Measurements from ENCODE around the gene GAA. TPM values are rescaled to one million over a fixed set of nuclear protein-coding genes. Genes with fewer than 3 reads are reported as not detected.

GAA gene
- total RNA-seq, 1 experiment from 2014 or later, result 68.4 TPM

GRCh38 chr17:80104956-80105375, 3.6 kb downstream of the GAA start:
- H3K4me3 ChIP-seq (ENCODE audit: insufficient read depth, low read depth, low read length), result no peak overlapping the region
- no peaks in the 10 kb centered on the region for H3K36me3 ChIP-seq (replicated peaks; ENCODE audit: control insufficient read depth, insufficient read depth, low read length)
- no peak for DNase-seq
- H3K27me3 ChIP-seq (ENCODE audit: control insufficient read depth, insufficient read depth, low read length), result peaks cover 2% of the 10 kb centered on the region; the same call in 1 of the 2 replicates

DNA sequence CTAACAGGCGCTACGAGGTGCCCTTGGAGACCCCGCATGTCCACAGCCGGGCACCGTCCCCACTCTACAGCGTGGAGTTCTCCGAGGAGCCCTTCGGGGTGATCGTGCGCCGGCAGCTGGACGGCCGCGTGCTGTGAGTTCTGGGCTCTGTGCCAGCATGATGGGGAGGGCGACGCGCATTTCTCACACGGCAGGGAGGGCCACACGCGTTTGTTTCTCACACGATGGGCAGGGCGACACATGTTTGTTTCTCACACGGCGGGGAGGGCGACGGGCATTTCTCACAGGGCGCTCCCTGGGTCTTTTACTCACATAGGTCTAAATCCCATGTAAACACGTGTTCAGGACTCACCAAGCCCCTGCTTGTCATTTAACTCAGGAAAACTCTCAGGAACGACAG, 4.4 kb downstream of the GAA start:
- no peaks in the 10 kb centered on the region for H3K36me3 ChIP-seq (replicated peaks; ENCODE audit: control insufficient read depth, insufficient read depth, low read length)
- H3K4me3 ChIP-seq (ENCODE audit: insufficient read depth, low read depth, low read length), result no peak overlapping the region
- H3K27me3 ChIP-seq (ENCODE audit: control insufficient read depth, insufficient read depth, low read length), result peaks cover 2% of the 10 kb centered on the region; the same call in 1 of the 2 replicates
- peak; percentile 43 for DNase-seq

DNA sequence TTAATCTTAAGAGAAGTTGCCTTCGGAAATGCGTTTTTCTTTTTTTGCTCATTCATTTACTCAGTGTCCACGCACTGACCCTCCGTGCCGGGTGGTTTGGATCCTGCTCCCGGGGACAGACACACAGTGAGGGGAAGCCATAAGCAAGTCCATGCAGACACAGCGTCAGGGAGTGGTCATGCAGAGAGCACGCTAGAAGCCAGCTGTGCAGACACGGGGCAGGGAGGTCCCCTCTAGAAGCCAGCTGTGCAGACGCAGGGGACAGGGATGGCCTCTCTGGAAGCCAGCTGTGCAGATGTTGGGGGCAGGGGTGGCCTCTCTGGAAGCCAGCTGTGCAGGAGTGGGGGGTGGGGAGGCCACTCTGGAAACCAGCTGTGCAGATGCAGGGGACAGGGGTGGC, 4.8 kb downstream of the GAA start:
- peaks cover 2% of the 10 kb centered on the region; the same call in 1 of the 2 replicates for H3K27me3 ChIP-seq (ENCODE audit: control insufficient read depth, insufficient read depth, low read length)

GRCh38 chr17:80106751-80107150, 5.4 kb downstream of the GAA start:
- no peak for DNase-seq
- H3K27me3 ChIP-seq (ENCODE audit: control insufficient read depth, insufficient read depth, low read length), result peaks cover 2% of the 10 kb centered on the region; the same call in 1 of the 2 replicates
- no peak overlapping the region for H3K4me3 ChIP-seq (ENCODE audit: insufficient read depth, low read depth, low read length)

More for the DNA sequence above, 4.8 kb downstream of the GAA start:
- Histone ChIP-seq H3K4me3 (ENCODE audit: insufficient read depth, low read depth, low read length) (no peak overlapping the region), H3K36me3 (replicated peaks; ENCODE audit: control insufficient read depth, insufficient read depth, low read length) (no peaks in the 10 kb centered on the region)
- peak; percentile 39 for DNase-seq

GRCh38 chr17:80107231-80108021, 6.0 kb downstream of the GAA start:
- Histone ChIP-seq H3K27me3 (ENCODE audit: control insufficient read depth, insufficient read depth, low read length) (peaks cover under 1% of the 10 kb centered on the region; the same call in 1 of the 2 replicates), H3K4me3 (ENCODE audit: insufficient read depth, low read depth, low read length) (no peak overlapping the region), H3K36me3 (replicated peaks; ENCODE audit: control insufficient read depth, insufficient read depth, low read length) (no peaks in the 10 kb centered on the region)
- peak; percentile 46 for DNase-seq

More at GRCh38 chr17:80106751-80107150, 5.4 kb downstream of the GAA start:
- no peaks in the 10 kb centered on the region for H3K36me3 ChIP-seq (replicated peaks; ENCODE audit: control insufficient read depth, insufficient read depth, low read length)

DNA sequence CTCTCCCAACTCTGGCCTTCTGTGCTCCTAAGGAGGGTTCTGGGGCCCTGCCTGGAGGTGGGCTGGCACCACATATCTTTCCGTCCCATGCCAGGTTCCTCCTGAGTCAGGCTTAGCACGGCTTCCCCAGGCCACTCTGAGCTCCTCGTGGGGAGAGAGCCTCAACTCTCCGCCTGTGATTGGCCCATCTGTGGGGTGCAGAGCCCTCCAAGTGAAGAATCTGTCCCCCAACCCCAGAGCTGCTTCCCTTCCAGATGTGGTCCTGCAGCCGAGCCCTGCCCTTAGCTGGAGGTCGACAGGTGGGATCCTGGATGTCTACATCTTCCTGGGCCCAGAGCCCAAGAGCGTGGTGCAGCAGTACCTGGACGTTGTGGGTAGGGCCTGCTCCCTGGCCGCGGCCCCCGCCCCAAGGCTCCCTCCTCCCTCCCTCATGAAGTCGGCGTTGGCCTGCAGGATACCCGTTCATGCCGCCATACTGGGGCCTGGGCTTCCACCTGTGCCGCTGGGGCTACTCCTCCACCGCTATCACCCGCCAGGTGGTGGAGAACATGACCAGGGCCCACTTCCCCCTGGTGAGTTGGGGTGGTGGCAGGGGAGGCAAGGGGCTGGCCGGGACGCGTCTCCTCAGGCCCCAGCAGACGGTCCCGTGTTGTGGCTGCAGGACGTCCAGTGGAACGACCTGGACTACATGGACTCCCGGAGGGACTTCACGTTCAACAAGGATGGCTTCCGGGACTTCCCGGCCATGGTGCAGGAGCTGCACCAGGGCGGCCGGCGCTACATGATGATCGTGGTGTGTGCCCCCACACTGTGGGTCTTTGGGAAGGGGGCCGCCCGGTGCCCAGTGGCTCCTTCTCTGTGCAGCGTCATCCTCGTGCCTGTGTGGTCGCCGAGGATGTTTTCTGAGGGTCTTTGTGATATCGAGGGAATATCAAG, 6.9 kb downstream of the GAA start:
- no peaks in the 10 kb centered on the region for H3K27me3 ChIP-seq (ENCODE audit: control insufficient read depth, insufficient read depth, low read length)
- no peaks in the 10 kb centered on the region for H3K36me3 ChIP-seq (replicated peaks; ENCODE audit: control insufficient read depth, insufficient read depth, low read length)
- no peak overlapping the region for H3K4me3 ChIP-seq (ENCODE audit: insufficient read depth, low read depth, low read length)
- peak; percentile 51 for DNase-seq

- no peak overlapping the region for H3K4me3 ChIP-seq (ENCODE audit: insufficient read depth, low read depth, low read length)
- no peak for DNase-seq
- H3K27me3 ChIP-seq (ENCODE audit: control insufficient read depth, insufficient read depth, low read length), result no peaks in the 10 kb centered on the region
- H3K36me3 ChIP-seq (replicated peaks; ENCODE audit: control insufficient read depth, insufficient read depth, low read length), result no peaks in the 10 kb centered on the region
Observed at GRCh38 chr17:80109066-80109660, 7.8 kb downstream of the GAA start.

DNA sequence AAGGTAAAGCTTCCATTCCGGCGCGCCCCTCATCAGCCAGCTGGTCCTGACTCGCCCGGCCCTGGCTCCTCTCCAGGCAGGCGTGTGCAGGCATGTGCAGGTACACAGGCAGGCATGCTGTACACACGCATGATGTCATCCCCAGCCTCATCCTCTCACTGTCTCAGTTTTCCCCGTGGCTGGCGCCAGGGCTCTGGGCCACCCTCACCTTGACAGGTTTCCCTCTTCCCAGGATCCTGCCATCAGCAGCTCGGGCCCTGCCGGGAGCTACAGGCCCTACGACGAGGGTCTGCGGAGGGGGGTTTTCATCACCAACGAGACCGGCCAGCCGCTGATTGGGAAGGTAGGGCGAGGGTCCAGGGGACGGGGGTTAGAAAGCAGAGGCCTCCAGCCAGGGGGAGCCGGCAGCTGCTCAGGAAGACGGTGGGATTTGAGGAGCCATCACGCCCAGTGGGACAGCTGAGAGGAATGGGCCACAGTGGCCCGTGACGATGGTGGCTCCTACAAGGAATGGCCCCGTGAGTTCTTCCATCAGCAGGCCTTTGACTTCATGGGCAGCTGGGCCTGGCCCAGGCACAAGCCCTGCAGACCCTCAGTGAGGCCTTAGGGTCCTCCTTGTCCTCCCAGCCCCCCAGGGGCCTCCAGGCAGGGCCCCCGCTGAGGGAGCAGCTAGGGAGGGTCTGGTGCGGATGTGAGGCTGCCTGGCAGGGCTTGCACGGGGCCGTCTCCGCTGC, 8.5 kb downstream of the GAA start:
- Histone ChIP-seq H3K36me3 (replicated peaks; ENCODE audit: control insufficient read depth, insufficient read depth, low read length) (no peaks in the 10 kb centered on the region), H3K4me3 (ENCODE audit: insufficient read depth, low read depth, low read length) (no peak overlapping the region), H3K27me3 (ENCODE audit: control insufficient read depth, insufficient read depth, low read length) (no peaks in the 10 kb centered on the region)
- peak; percentile 58 for DNase-seq

DNA sequence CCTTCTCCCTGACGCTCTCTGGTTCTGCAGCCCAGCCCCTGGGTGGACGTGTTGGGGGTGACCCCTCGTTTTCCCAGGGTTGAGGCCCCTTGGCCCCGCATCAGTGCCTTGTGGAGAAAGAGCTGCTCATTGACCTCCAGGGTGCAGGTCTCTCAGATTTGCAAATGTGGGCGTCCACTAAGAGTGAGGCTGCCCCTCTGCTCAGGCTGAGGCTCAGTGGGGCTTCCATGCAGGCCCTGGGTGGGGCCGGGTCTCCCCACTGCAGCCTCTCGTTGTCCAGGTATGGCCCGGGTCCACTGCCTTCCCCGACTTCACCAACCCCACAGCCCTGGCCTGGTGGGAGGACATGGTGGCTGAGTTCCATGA, 9.0 kb downstream of the GAA start:
- no peaks in the 10 kb centered on the region for H3K27me3 ChIP-seq (ENCODE audit: control insufficient read depth, insufficient read depth, low read length)
- no peak overlapping the region for H3K4me3 ChIP-seq (ENCODE audit: insufficient read depth, low read depth, low read length)
- H3K36me3 ChIP-seq (replicated peaks; ENCODE audit: control insufficient read depth, insufficient read depth, low read length), result no peaks in the 10 kb centered on the region
- no peak for DNase-seq

GRCh38 chr17:80110927-80111701, 9.7 kb downstream of the GAA start:
- H3K27me3 ChIP-seq (ENCODE audit: control insufficient read depth, insufficient read depth, low read length), result no peaks in the 10 kb centered on the region
- H3K4me3 ChIP-seq (ENCODE audit: insufficient read depth, low read depth, low read length), result no peak overlapping the region
- no peaks in the 10 kb centered on the region for H3K36me3 ChIP-seq (replicated peaks; ENCODE audit: control insufficient read depth, insufficient read depth, low read length)
- DNase-seq, result peak; percentile 44

- Histone ChIP-seq H3K27me3 (ENCODE audit: control insufficient read depth, insufficient read depth, low read length) (no peaks in the 10 kb centered on the region), H3K36me3 (replicated peaks; ENCODE audit: control insufficient read depth, insufficient read depth, low read length) (no peaks in the 10 kb centered on the region), H3K4me3 (ENCODE audit: insufficient read depth, low read depth, low read length) (no peak overlapping the region)
- peak; percentile 88 for DNase-seq
Observed at GRCh38 chr17:80111702-80112470, 10.5 kb downstream of the GAA start.

GRCh38 chr17:80112471-80113032, 11.2 kb downstream of the GAA start:
- H3K36me3 ChIP-seq (replicated peaks; ENCODE audit: control insufficient read depth, insufficient read depth, low read length), result no peaks in the 10 kb centered on the region
- H3K27me3 ChIP-seq (ENCODE audit: control insufficient read depth, insufficient read depth, low read length), result no peaks in the 10 kb centered on the region
- H3K4me3 ChIP-seq (ENCODE audit: insufficient read depth, low read depth, low read length), result no peak overlapping the region
- DNase-seq, result peak; percentile 67

All from H7 (cell line).